ENCODE data around the gene TADA1. TPM values are rescaled to one million over a fixed set of nuclear protein-coding genes. Genes with fewer than 3 reads are reported as not detected.

Gene TADA1
- total RNA-seq, 1 donor from 2014 or later = 14.0 TPM

DNA sequence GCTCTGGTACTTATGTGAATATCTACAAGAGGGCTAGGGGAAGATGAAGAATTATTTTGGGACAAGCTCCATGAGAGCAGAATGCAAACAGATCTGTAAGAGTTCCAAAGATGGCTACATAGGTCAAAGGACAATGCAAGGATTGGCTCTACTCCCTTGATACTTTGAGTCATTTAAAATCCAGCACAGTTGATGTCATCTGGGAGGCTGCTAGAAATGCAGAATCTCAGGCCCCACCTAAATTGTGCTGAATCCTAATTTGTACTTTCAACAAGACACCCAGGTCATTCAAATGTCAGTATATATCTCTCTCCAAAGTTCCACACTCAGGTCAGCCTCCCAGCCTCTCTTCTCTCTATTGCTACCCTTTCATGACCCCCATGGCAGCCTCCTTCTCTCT, 23.7 kb upstream of the TADA1 start:
- peaks cover 5% of the 10 kb centered on the region for H3K4me1 ChIP-seq
- intact Hi-C loops (cut with DNase I) = no loop called here
- no peaks in the 10 kb centered on the region for H3K36me3 ChIP-seq
- DNase-seq (ENCODE audit: extremely low spot score in 2 of 2) = no peak
- H3K9me3 ChIP-seq = no peaks in the 10 kb centered on the region
- TF ChIP-seq POLR2A (IDR thresholded peaks at IDR 0.05) = no peak
- TF ChIP-seq CTCF (IDR thresholded peaks at IDR 0.05) = no peak
- no peak for TF ChIP-seq POLR2AphosphoS5 (IDR thresholded peaks at IDR 0.05; ENCODE audit: insufficient read depth in 1 of 2, low read depth in 1 of 2)
- no peak overlapping the region for H3K27ac ChIP-seq
- H3K4me3 ChIP-seq = no peak overlapping the region
- H3K27me3 ChIP-seq = no peaks in the 10 kb centered on the region

- Histone ChIP-seq H3K27me3 (no peaks in the 10 kb centered on the region), H3K36me3 (no peaks in the 10 kb centered on the region), H3K27ac (no peak overlapping the region), H3K4me1 (no peaks in the 10 kb centered on the region), H3K9me3 (no peaks in the 10 kb centered on the region), H3K4me3 (no peak overlapping the region)
- intact Hi-C loops (cut with DNase I) = no loop called here
- no peak for DNase-seq (ENCODE audit: extremely low spot score in 2 of 2)
- TF ChIP-seq CTCF (IDR thresholded peaks at IDR 0.05) (no peak), POLR2AphosphoS5 (IDR thresholded peaks at IDR 0.05; ENCODE audit: insufficient read depth in 1 of 2, low read depth in 1 of 2) (no peak), POLR2A (IDR thresholded peaks at IDR 0.05) (no peak)
These were observed 19.7 kb upstream of the TADA1 start for GRCh38 chr1:166895766-166896165.

DNA sequence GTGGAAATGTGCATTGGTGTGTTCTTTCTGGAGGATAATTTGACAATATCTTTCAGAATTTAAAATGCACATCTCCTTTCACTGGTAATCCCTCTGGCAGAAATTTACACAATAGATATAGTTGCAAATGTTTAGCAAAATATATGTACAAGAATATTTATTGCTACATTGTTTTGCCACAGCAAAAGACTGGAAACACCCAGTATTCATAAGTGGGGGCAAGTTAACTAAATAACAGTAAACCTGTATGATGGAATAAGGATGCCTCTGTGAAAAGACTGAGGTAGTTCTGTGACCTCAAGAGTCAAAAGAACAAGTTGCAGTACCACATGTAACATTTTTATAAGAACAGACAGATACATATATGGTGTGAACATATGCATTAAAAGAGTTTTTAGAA, 13.7 kb upstream of the TADA1 start:
- Histone ChIP-seq H3K27me3 (no peaks in the 10 kb centered on the region), H3K27ac (no peak overlapping the region), H3K36me3 (no peaks in the 10 kb centered on the region), H3K4me1 (no peaks in the 10 kb centered on the region), H3K9me3 (no peaks in the 10 kb centered on the region), H3K4me3 (no peak overlapping the region)
- DNase-seq (ENCODE audit: extremely low spot score in 2 of 2) = no peak
- TF ChIP-seq POLR2A (IDR thresholded peaks at IDR 0.05) (no peak), POLR2AphosphoS5 (IDR thresholded peaks at IDR 0.05; ENCODE audit: insufficient read depth in 1 of 2, low read depth in 1 of 2) (no peak), CTCF (IDR thresholded peaks at IDR 0.05) (no peak)
- intact Hi-C loops (cut with DNase I) = no loop called here

- DNase-seq (ENCODE audit: extremely low spot score in 2 of 2) = no peak
- intact Hi-C loops (cut with DNase I) = no loop called here
These were observed 12.5 kb upstream of the TADA1 start for GRCh38 chr1:166888373-166889111.

More at GRCh38 chr1:166888373-166889111, 12.5 kb upstream of the TADA1 start:
- TF ChIP-seq POLR2AphosphoS5 (IDR thresholded peaks at IDR 0.05; ENCODE audit: insufficient read depth in 1 of 2, low read depth in 1 of 2) = no peak
- no peak for TF ChIP-seq CTCF (IDR thresholded peaks at IDR 0.05)
- no peak for TF ChIP-seq POLR2A (IDR thresholded peaks at IDR 0.05)
- Histone ChIP-seq H3K27ac (no peak overlapping the region), H3K4me3 (no peak overlapping the region), H3K9me3 (no peaks in the 10 kb centered on the region), H3K27me3 (peaks cover 4% of the 10 kb centered on the region), H3K36me3 (no peaks in the 10 kb centered on the region), H3K4me1 (peaks cover 6% of the 10 kb centered on the region)
